Endothelial cell of umbilical vein (primary cell): ENCODE results near the gene HABP2. TPM values are rescaled to one million over a fixed set of nuclear protein-coding genes. Genes with fewer than 3 reads are reported as not detected.

ENCODE experiments used
- BruUV-seq: library from RNA; stranded (reverse); fragments of 400-500 nt; replicated peaks from 2 replicates; lab custom pipeline; 2021; lab: Mats Ljungman, UMichigan
- CTCF ChIA-PET: fragments of 300-600, 350-600 bp; sonication (Branson Sonifier 250); formaldehyde crosslinking; loops from one replicate; lab custom pipeline; 2021; ENCODE audit warnings: antibody characterized with exemption, inconsistent platforms; lab: Charles Lee
- POLR2A ChIA-PET: fragments of 300-600, 350-600 bp; sonication (Branson Sonifier 250); formaldehyde crosslinking; loops from one replicate; lab custom pipeline; 2021; ENCODE audit warnings: antibody characterized with exemption, inconsistent platforms; lab: Charles Lee
- DNase-seq: peaks from one replicate; pipeline ENCODE4 v3.0.0-alpha.2; 2011; ENCODE audit warnings: low read depth, low spot score
- FAIRE-seq: peaks from 2 replicates; lab custom pipeline; 2011; peaks lifted over from hg19 to GRCh38; lab: Jason Lieb, UNC
- H2AFZ ChIP-seq: 2 replicates; pipeline ENCODE4 v1.6.0; 2012; ENCODE audit warnings: low read depth, low read length, control low read depth, inconsistent platforms
- H3K27ac ChIP-seq: 2 replicates; pipeline ENCODE4 v1.5.1; 2011; ENCODE audit warnings: low read depth, mild to moderate bottlenecking, control low read depth, low read length, moderate library complexity; ENCODE audit not compliant: insufficient read depth
- H3K27me3 ChIP-seq, 2 experiments: 2 replicates each; pipeline versions ENCODE4 v1.6.0 to v1.6.1; 2011; ENCODE audit warnings: low read length in 2 of 2, mixed read lengths in 1 of 2; ENCODE audit not compliant: control insufficient read depth in 2 of 2, insufficient read depth in 2 of 2
- H3K36me3 ChIP-seq, 2 experiments: 2 replicates in 1 of 2; 3 replicates in 1 of 2; pipeline ENCODE4 v1.5.1; 2011; ENCODE audit warnings: low read length in 2 of 2, mild to moderate bottlenecking in 1 of 2, moderate library complexity in 1 of 2; ENCODE audit not compliant: control insufficient read depth in 2 of 2, insufficient read depth in 2 of 2; ENCODE audit errors: extremely low read depth in 1 of 2
- H3K4me1 ChIP-seq: 3 replicates; pipeline ENCODE4 v1.5.1; 2011; ENCODE audit warnings: mild to moderate bottlenecking, low read length; ENCODE audit not compliant: control insufficient read depth, insufficient read depth; ENCODE audit errors: extremely low read depth
- H3K4me2 ChIP-seq: 2 replicates; pipeline ENCODE4 v1.6.1; 2011; ENCODE audit warnings: low read length, control low read depth, mixed read lengths; ENCODE audit not compliant: insufficient read depth
- H3K4me3 ChIP-seq, 3 experiments: fragments of 200-600 bp in 1 of 3; sonication (generic), shearing (Covaris generic) in 1 of 3; replicated peaks in 1 of 3; 2 replicates each; pipeline ENCODE4 v1.5.1; 2011 to 2016; ENCODE audit warnings: control low read depth in 3 of 3, low read length in 3 of 3, mild to moderate bottlenecking in 2 of 3, inconsistent platforms in 1 of 3, low read depth in 1 of 3, moderate library complexity in 1 of 3; ENCODE audit not compliant: insufficient read depth in 1 of 3
- H3K79me2 ChIP-seq: 2 replicates; pipeline ENCODE4 v1.6.0; 2012; ENCODE audit warnings: low read length, inconsistent platforms; ENCODE audit not compliant: control insufficient read depth, insufficient read depth
- H3K9ac ChIP-seq: replicated peaks from 2 replicates; pipeline ENCODE3; 2011; ENCODE audit warnings: low read length, control low read depth; ENCODE audit not compliant: insufficient read depth; ENCODE audit errors: extremely low read depth
- H3K9me1 ChIP-seq: replicated peaks from 3 replicates; pipeline ENCODE4 v1.6.0; 2011; ENCODE audit warnings: mild to moderate bottlenecking, low read length; ENCODE audit not compliant: control insufficient read depth, insufficient read depth; ENCODE audit errors: extremely low read depth
- H3K9me3 ChIP-seq: replicated peaks from 2 replicates; pipeline ENCODE4 v1.5.1; 2012; ENCODE audit warnings: low read length, inconsistent platforms; ENCODE audit not compliant: control insufficient read depth, insufficient read depth
- H4K20me1 ChIP-seq: replicated peaks from 2 replicates; pipeline ENCODE3; 2011; ENCODE audit warnings: mild to moderate bottlenecking, low read length; ENCODE audit not compliant: control insufficient read depth, insufficient read depth; ENCODE audit errors: extremely low read depth
- CTCF ChIP-seq, 2 donors: IDR thresholded peaks; 1 replicate in 1 of 2; 2 replicates in 1 of 2; pipeline ENCODE4 v1.5.1; 2011; ENCODE audit warnings: low read length in 2 of 2, mild to moderate bottlenecking in 2 of 2, moderate library complexity in 2 of 2, control low read depth in 1 of 2, inconsistent platforms in 1 of 2, low read depth in 1 of 2; ENCODE audit not compliant: insufficient read depth in 1 of 2; ENCODE audit errors: extremely low read depth in 1 of 2
- EZH2 ChIP-seq: IDR thresholded peaks from 2 replicates; pipeline ENCODE4 v1.6.1; 2012; ENCODE audit warnings: borderline replicate concordance, low read depth, mild to moderate bottlenecking, moderate library complexity, low read length, inconsistent platforms; ENCODE audit not compliant: severe bottlenecking
- FOS ChIP-seq: IDR thresholded peaks from 2 replicates; pipeline ENCODE4 v1.6.1; 2011; ENCODE audit warnings: mild to moderate bottlenecking, low read length, moderate library complexity, borderline replicate concordance; ENCODE audit not compliant: insufficient read depth
- GATA2 ChIP-seq: IDR thresholded peaks from 2 replicates; pipeline ENCODE4 v1.7.0; 2011; ENCODE audit warnings: low read depth, mild to moderate bottlenecking, moderate library complexity, mixed read lengths, low read length; ENCODE audit not compliant: insufficient read length, insufficient read depth
- JUN ChIP-seq: IDR thresholded peaks from 2 replicates; pipeline ENCODE4 v1.6.1; 2011; ENCODE audit warnings: borderline replicate concordance, low read depth; ENCODE audit not compliant: insufficient read length, insufficient read depth
- MAX ChIP-seq: IDR thresholded peaks from 2 replicates; pipeline ENCODE4 v1.6.1; 2011; ENCODE audit not compliant: insufficient read depth, insufficient read length
- MYC ChIP-seq: IDR thresholded peaks from one replicate; pipeline ENCODE4 v1.6.1; 2011; ENCODE audit warnings: mild to moderate bottlenecking, low read depth, low read length
- POLR2A ChIP-seq: IDR thresholded peaks from 2 replicates; pipeline ENCODE4 v1.6.1; 2012; ENCODE audit warnings: low read depth, mild to moderate bottlenecking, control low read depth, low read length
- POLR2AphosphoS5 ChIP-seq: IDR thresholded peaks from 2 replicates; pipeline ENCODE4 v1.6.1; 2012; ENCODE audit warnings: low read depth, mild to moderate bottlenecking, control low read depth, low read length, moderate library complexity; ENCODE audit not compliant: insufficient read depth
- dilution Hi-C: fragments of 300-500 bp; cut with MboI; formaldehyde crosslinking; loops from one replicate; pipeline ENCODE4 v1.15.0; 2019; ENCODE audit warnings: low sequenced_read_pairs; ENCODE audit not compliant: extremely low pct_ligation_motif_present
- intact Hi-C: fragments of 100-400 bp; cut with micrococcal nuclease; formaldehyde crosslinking; loops from one replicate; pipeline ENCODE4 v1.10.0; 2022
- polyA plus RNA-seq, 4 experiments: library from polyadenylated mRNA; depleted of rRNA in 3 of 4; stranded (reverse) in 3 of 4; unstranded in 1 of 4; fragments of >200 nt; gene quantifications; 2 replicates each; pipeline versions ENCODE4 v1.2.1 to v1.2.3, GENCODE V29; 2011 to 2012; ENCODE audit warnings: missing spikeins in 1 of 4
- total RNA-seq: library from RNA; stranded (reverse); gene quantifications from 2 replicates; pipeline ENCODE4 v1.2.3, GENCODE V29; 2021

Gene HABP2
- total and polyA plus RNA-seq, 2 donors (not counting 3 experiments of a cell fraction or from before 2014, with no cell fraction given) = 0.04 TPM; not detected in 1

- dilution Hi-C loops = no loop called here
- CTCF ChIA-PET = interaction anchor here (0.7 to 1.0 kb wide), 2 partner anchors 18 to 22 kb away, joined by 3 read pairs; no protein-coding TSS in a partner anchor
- POLR2A ChIA-PET = no interaction called here
- H3K27ac ChIP-seq = no peak overlapping the region
- H3K9me3 ChIP-seq = no peaks in the 10 kb centered on the region
- DNase-seq (no peak), FAIRE-seq (no peak)
- no peaks in the 10 kb centered on the region for H3K27me3 ChIP-seq
- H3K9ac ChIP-seq = no peak overlapping the region
- no TSS peak for BruUV-seq
- H3K4me2 ChIP-seq = no peak overlapping the region
- H3K4me3 ChIP-seq = no peak overlapping the region
- H4K20me1 ChIP-seq = no peaks in the 10 kb centered on the region
- TF ChIP-seq POLR2A (no peak), CTCF (IDR thresholded peaks at IDR 0.05; ENCODE audit: extremely low read depth in 1 of 2, insufficient read depth in 1 of 2, low read depth in 1 of 2, low read length in 2 of 2) (no peak), GATA2 (no peak), EZH2 (no peak), POLR2AphosphoS5 (no peak), JUN (no peak), FOS (no peak), MAX (no peak), MYC (no peak)
- H3K9me1 ChIP-seq = no peaks in the 10 kb centered on the region
- intact Hi-C loops = no loop called here
- no peak overlapping the region for H2AFZ ChIP-seq
- H3K36me3 ChIP-seq = no peaks in the 10 kb centered on the region
- H3K4me1 ChIP-seq = no peaks in the 10 kb centered on the region
- H3K79me2 ChIP-seq = no peaks in the 10 kb centered on the region
Measured at GRCh38 chr10:113540845-113541548, 11.9 kb upstream of the HABP2 start.
